Measurements from ENCODE around the gene LRRC18. TPM values are rescaled to one million over a fixed set of nuclear protein-coding genes. Genes with fewer than 3 reads are reported as not detected.

LRRC18 gene
- total RNA-seq, 1 donor from 2014 or later = not detected

- DNase-seq (ENCODE audit: low read depth in 2 of 2) = no peak
Measured at GRCh38 chr10:48882881-48883280, 56.8 kb downstream of the LRRC18 start.

GRCh38 chr10:48881937-48882336, 57.7 kb downstream of the LRRC18 start:
- no peak for DNase-seq (ENCODE audit: low read depth in 2 of 2)

- DNase-seq (ENCODE audit: low read depth in 2 of 2) = no peak
Measured at GRCh38 chr10:48880016-48880705, 59.5 kb downstream of the LRRC18 start.

GRCh38 chr10:48879451-48879850, 60.2 kb downstream of the LRRC18 start:
- no peak for DNase-seq (ENCODE audit: low read depth in 2 of 2)

GRCh38 chr10:48878091-48878490, 61.5 kb downstream of the LRRC18 start:
- DNase-seq (ENCODE audit: low read depth in 2 of 2) = no peak

GRCh38 chr10:48872234-48872633, 67.4 kb downstream of the LRRC18 start:
- no peak for DNase-seq (ENCODE audit: low read depth in 2 of 2)

Other genes with a start within 250 kb of the LRRC18 start
- 0.39 and 3.0 TPM in 2 replicates for gene VSTM4, start 175.7 kb upstream of the LRRC18 start, total RNA-seq
- gene FAM170B, start 194.2 kb upstream of the LRRC18 start, total RNA-seq = not detected in 2 replicates
- 14.8 and 68.7 TPM in 2 replicates for gene TMEM273, start 248.6 kb upstream of the LRRC18 start, total RNA-seq

All from dermis microvascular lymphatic vessel endothelial cell (primary cell).